GM12878 (cell line): ENCODE data around the gene ZNF619.

Source experiments
- CBFB ChIP-seq: IDR thresholded peaks from 2 replicates; pipeline ENCODE4 v1.6.1; 2016; ENCODE audit warnings: antibody characterized with exemption, low read depth
- EZH2 ChIP-seq: IDR thresholded peaks from 2 replicates; pipeline ENCODE4 v1.6.1; 2012; ENCODE audit warnings: low read depth, mild to moderate bottlenecking, control low read depth, inconsistent platforms, low read length, borderline replicate concordance; ENCODE audit not compliant: control insufficient read depth
- FOXK2 ChIP-seq: fragments of 450-650 bp; IDR thresholded peaks from 2 replicates; pipeline ENCODE4 v1.6.1; 2017; ENCODE audit warnings: mild to moderate bottlenecking, moderate library complexity
- JUNB ChIP-seq: IDR thresholded peaks from 2 replicates; pipeline ENCODE4 v1.6.1; 2016; ENCODE audit warnings: antibody characterized with exemption, mild to moderate bottlenecking
- MTA3 ChIP-seq: IDR thresholded peaks from 2 replicates; pipeline ENCODE4 v1.6.1; 2012; ENCODE audit warnings: low read length, inconsistent platforms, borderline replicate concordance
- MYC ChIP-seq: IDR thresholded peaks from 2 replicates; pipeline ENCODE4 v1.6.1; 2011; ENCODE audit warnings: mild to moderate bottlenecking, low read length, moderate library complexity, inconsistent platforms; ENCODE audit not compliant: insufficient read depth, insufficient replicate concordance, insufficient read length, severe bottlenecking
- POLR2A ChIP-seq: IDR thresholded peaks from 2 replicates; pipeline ENCODE4 v1.6.1; 2011; ENCODE audit warnings: low read depth, mild to moderate bottlenecking, low read length
- RCOR1 ChIP-seq: conservative IDR thresholded peaks from 2 replicates; pipeline ENCODE4 v1.6.1; 2012; ENCODE audit warnings: low read depth, low read length, improper control_type of control experiment
- TCF3 ChIP-seq: IDR thresholded peaks from 2 replicates; pipeline ENCODE4 v1.6.1; 2012; ENCODE audit warnings: low read depth, mild to moderate bottlenecking, low read length, borderline replicate concordance; ENCODE audit not compliant: insufficient read depth
- TF ChIP-seq, protein P1 (sequence below), 3 experiments: IDR thresholded peaks in 2 of 3; conservative IDR thresholded peaks in 1 of 3; 2 replicates each; pipeline ENCODE4 v1.5.1; 2011; ENCODE audit warnings: low read depth in 3 of 3, low read length in 3 of 3, mild to moderate bottlenecking in 3 of 3, control low read depth in 2 of 3, moderate library complexity in 2 of 3, inconsistent platforms in 1 of 3, mixed read lengths in 1 of 3; ENCODE audit not compliant: control insufficient read depth in 2 of 3, insufficient read depth in 1 of 3; ENCODE audit errors: extremely low read depth in 1 of 3

DNA sequence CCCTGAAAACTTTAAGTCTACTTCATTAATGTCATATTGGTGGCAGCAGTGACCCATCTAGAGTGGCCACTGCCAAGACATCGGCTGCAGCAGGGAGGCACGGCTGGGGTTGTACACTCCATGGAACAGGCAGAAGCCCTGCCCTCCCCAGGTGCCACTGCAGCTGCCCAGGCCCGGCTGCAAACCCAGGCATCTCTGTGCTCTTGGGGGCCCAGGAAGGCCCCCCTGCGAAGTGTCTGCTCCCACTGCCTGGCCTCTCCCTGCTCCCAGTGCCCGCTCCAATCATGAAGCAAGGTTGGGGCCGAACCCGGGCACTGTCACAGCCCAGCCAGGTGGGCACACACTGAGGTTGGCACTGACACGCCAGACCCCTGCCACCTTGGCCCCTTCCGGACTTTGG, 31.9 kb upstream of the ZNF619 start:
- TF ChIP-seq MYC, result no peak
- no peak for TF ChIP-seq TCF3
- no peak for TF ChIP-seq CBFB
- no peak for TF ChIP-seq FOXK2
- no peak for TF ChIP-seq POLR2A
- TF ChIP-seq JUNB, result no peak
- TF ChIP-seq, protein P1, sequence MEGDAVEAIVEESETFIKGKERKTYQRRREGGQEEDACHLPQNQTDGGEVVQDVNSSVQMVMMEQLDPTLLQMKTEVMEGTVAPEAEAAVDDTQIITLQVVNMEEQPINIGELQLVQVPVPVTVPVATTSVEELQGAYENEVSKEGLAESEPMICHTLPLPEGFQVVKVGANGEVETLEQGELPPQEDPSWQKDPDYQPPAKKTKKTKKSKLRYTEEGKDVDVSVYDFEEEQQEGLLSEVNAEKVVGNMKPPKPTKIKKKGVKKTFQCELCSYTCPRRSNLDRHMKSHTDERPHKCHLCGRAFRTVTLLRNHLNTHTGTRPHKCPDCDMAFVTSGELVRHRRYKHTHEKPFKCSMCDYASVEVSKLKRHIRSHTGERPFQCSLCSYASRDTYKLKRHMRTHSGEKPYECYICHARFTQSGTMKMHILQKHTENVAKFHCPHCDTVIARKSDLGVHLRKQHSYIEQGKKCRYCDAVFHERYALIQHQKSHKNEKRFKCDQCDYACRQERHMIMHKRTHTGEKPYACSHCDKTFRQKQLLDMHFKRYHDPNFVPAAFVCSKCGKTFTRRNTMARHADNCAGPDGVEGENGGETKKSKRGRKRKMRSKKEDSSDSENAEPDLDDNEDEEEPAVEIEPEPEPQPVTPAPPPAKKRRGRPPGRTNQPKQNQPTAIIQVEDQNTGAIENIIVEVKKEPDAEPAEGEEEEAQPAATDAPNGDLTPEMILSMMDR (IDR thresholded peaks at IDR 0.05 in 2 of 3, conservative IDR thresholded peaks at IDR 0.05 in 1 of 3; ENCODE audit: control insufficient read depth in 2 of 3, extremely low read depth in 1 of 3, insufficient read depth in 1 of 3, low read depth in 3 of 3, low read length in 3 of 3), result no peak
- TF ChIP-seq MTA3, result no peak
- no peak for TF ChIP-seq RCOR1
- no peak for TF ChIP-seq EZH2
